H1 (cell line): ENCODE measurements around the gene EMID1. TPM values are rescaled to one million over a fixed set of nuclear protein-coding genes. Genes with fewer than 3 reads are reported as not detected.

Experiments used
- CTCF ChIA-PET: fragments of 300-600 bp; sonication (Branson Sonifier 250); formaldehyde crosslinking; loops from one replicate; lab custom pipeline; 2021; ENCODE audit not compliant: partially characterized antibody; lab: Charles Lee
- POLR2A ChIA-PET: fragments of 300-600 bp; sonication (Branson Sonifier 250); formaldehyde crosslinking; loops from one replicate; lab custom pipeline; 2021; ENCODE audit warnings: inconsistent platforms; ENCODE audit not compliant: partially characterized antibody; lab: Charles Lee
- DNase-seq, 2 experiments: peaks; one replicate each; pipeline versions ENCODE4 v3.0.0 to v3.0.0-alpha.2; 2010 to 2022; ENCODE audit warnings: low spot score in 2 of 2, low read depth in 1 of 2, mixed read lengths in 1 of 2
- FAIRE-seq: peaks from 2 replicates; lab custom pipeline; 2011; peaks lifted over from hg19 to GRCh38; lab: Jason Lieb, UNC
- H2AFZ ChIP-seq: 2 replicates; pipeline ENCODE4 v1.8.1; 2012; ENCODE audit warnings: low read length, inconsistent platforms
- H2AK5ac ChIP-seq: 2 replicates; pipeline ENCODE4 v1.6.1; 2013; ENCODE audit warnings: low read depth, low read length
- H2BK120ac ChIP-seq: replicated peaks from 2 replicates; pipeline ENCODE3; 2013; ENCODE audit warnings: low read depth, low read length, inconsistent platforms
- H2BK12ac ChIP-seq: 2 replicates; pipeline ENCODE4 v1.6.1; 2013; ENCODE audit warnings: low read depth, low read length
- H2BK15ac ChIP-seq: 2 replicates; pipeline ENCODE4 v1.6.1; 2013; ENCODE audit warnings: low read length
- H2BK20ac ChIP-seq: 2 replicates; pipeline ENCODE4 v1.6.1; 2013; ENCODE audit warnings: low read length
- H2BK5ac ChIP-seq: 2 replicates; pipeline ENCODE4 v1.6.1; 2013; ENCODE audit warnings: low read depth, low read length
- H3K14ac ChIP-seq: 2 replicates; pipeline ENCODE4 v1.6.1; 2013; ENCODE audit warnings: inconsistent platforms; ENCODE audit not compliant: insufficient read length
- H3K18ac ChIP-seq: 2 replicates; pipeline ENCODE4 v1.6.1; 2013; ENCODE audit warnings: low read length; ENCODE audit errors: extremely low read depth
- H3K23ac ChIP-seq: 2 replicates; pipeline ENCODE4 v1.6.1; 2013; ENCODE audit warnings: inconsistent platforms; ENCODE audit not compliant: insufficient read length
- H3K23me2 ChIP-seq: 2 replicates; pipeline ENCODE4 v1.6.1; 2013; ENCODE audit warnings: low read depth, low read length
- H3K27ac ChIP-seq: 2 replicates; pipeline ENCODE4 v1.6.1; 2011; ENCODE audit warnings: low read depth, low read length, inconsistent platforms
- H3K27me3 ChIP-seq, 4 experiments: replicated peaks in 1 of 4; 1 replicate in 1 of 4; 2 replicates in 3 of 4; pipeline versions ENCODE4 v1.6.1 to v1.8.1; 2011 to 2013; ENCODE audit warnings: low read length in 3 of 4, mild to moderate bottlenecking in 3 of 4, inconsistent platforms in 2 of 4, mixed read lengths in 2 of 4, moderate library complexity in 1 of 4; ENCODE audit not compliant: control insufficient read depth in 3 of 4, insufficient read depth in 3 of 4; ENCODE audit errors: extremely low read depth in 1 of 4
- H3K36me3 ChIP-seq, 4 experiments: 2 replicates each; pipeline versions ENCODE4 v1.6.1 to v1.8.1; 2011 to 2013; ENCODE audit warnings: mild to moderate bottlenecking in 4 of 4, low read length in 3 of 4, moderate library complexity in 2 of 4, control low read depth in 1 of 4, inconsistent platforms in 1 of 4; ENCODE audit not compliant: insufficient read depth in 4 of 4, control insufficient read depth in 2 of 4
- H3K4ac ChIP-seq: replicated peaks from 2 replicates; pipeline ENCODE3; 2013; ENCODE audit warnings: low read length, low read depth, mixed read lengths, inconsistent platforms; ENCODE audit not compliant: insufficient read length
- H3K4me1 ChIP-seq, 4 experiments: replicated peaks in 1 of 4; 1 replicate in 1 of 4; 2 replicates in 3 of 4; pipeline versions ENCODE4 v1.6.1 to v1.8.1; 2011 to 2013; ENCODE audit warnings: low read length in 3 of 4, inconsistent platforms in 2 of 4, mixed read lengths in 1 of 4; ENCODE audit not compliant: insufficient read depth in 4 of 4, control insufficient read depth in 3 of 4
- H3K4me2 ChIP-seq, 2 experiments: 2 replicates each; pipeline versions ENCODE4 v1.6.1 to v1.8.1; 2011 to 2013; ENCODE audit warnings: low read depth in 2 of 2, low read length in 2 of 2, control low read depth in 1 of 2, inconsistent platforms in 1 of 2, mild to moderate bottlenecking in 1 of 2; ENCODE audit not compliant: insufficient read depth in 1 of 2
- H3K4me3 ChIP-seq, 4 experiments: fragments of 200-600, 300-600 bp in 1 of 4; sonication (generic), shearing (Covaris generic), sonication (Bioruptor Twin) in 1 of 4; 2 replicates each; pipeline versions ENCODE4 v1.5.1 to v1.8.1; 2011 to 2016; ENCODE audit warnings: low read length in 4 of 4, low read depth in 3 of 4, control low read depth in 2 of 4, inconsistent platforms in 2 of 4, mild to moderate bottlenecking in 2 of 4, mixed read lengths in 1 of 4, moderate library complexity in 1 of 4; ENCODE audit not compliant: insufficient read depth in 2 of 4; ENCODE audit errors: extremely low read depth in 1 of 4
- H3K56ac ChIP-seq: replicated peaks from 2 replicates; pipeline ENCODE3; 2013; ENCODE audit warnings: low read depth, mild to moderate bottlenecking, mixed read lengths, low read length, inconsistent platforms; ENCODE audit not compliant: insufficient read length
- H3K79me1 ChIP-seq: 2 replicates; pipeline ENCODE4 v1.6.1; 2013; ENCODE audit warnings: low read depth, low read length, control low read depth
- H3K79me2 ChIP-seq, 2 experiments: 2 replicates each; pipeline versions ENCODE4 v1.6.1 to v1.8.1; 2012 to 2013; ENCODE audit warnings: low read length in 2 of 2, mild to moderate bottlenecking in 2 of 2, inconsistent platforms in 1 of 2; ENCODE audit not compliant: insufficient read depth in 2 of 2, control insufficient read depth in 1 of 2
- H3K9ac ChIP-seq, 4 experiments: replicated peaks in 1 of 4; 1 replicate in 1 of 4; 2 replicates in 3 of 4; pipeline versions ENCODE4 v1.6.1 to v1.8.1; 2011 to 2013; ENCODE audit warnings: low read depth in 3 of 4, low read length in 3 of 4, control low read depth in 2 of 4, mild to moderate bottlenecking in 2 of 4, moderate library complexity in 2 of 4, inconsistent platforms in 1 of 4; ENCODE audit errors: extremely low read depth in 1 of 4
- H3K9me3 ChIP-seq, 2 experiments: 2 replicates each; pipeline versions ENCODE4 v1.6.1 to v1.8.1; 2012 to 2013; ENCODE audit warnings: mild to moderate bottlenecking in 2 of 2, moderate library complexity in 2 of 2, control low read depth in 1 of 2, inconsistent platforms in 1 of 2, low read depth in 1 of 2, low read length in 1 of 2, mixed read lengths in 1 of 2; ENCODE audit not compliant: insufficient read depth in 2 of 2
- H4K20me1 ChIP-seq, 2 experiments: replicated peaks in 1 of 2; 2 replicates each; pipeline versions ENCODE3 to v1.8.1; 2011 to 2013; ENCODE audit warnings: inconsistent platforms in 2 of 2, low read length in 2 of 2, mild to moderate bottlenecking in 1 of 2; ENCODE audit not compliant: insufficient read depth in 2 of 2, control insufficient read depth in 1 of 2
- H4K5ac ChIP-seq: 2 replicates; pipeline ENCODE4 v1.6.1; 2013; ENCODE audit warnings: low read length, low read depth, mixed read lengths, inconsistent platforms; ENCODE audit not compliant: insufficient read length
- H4K8ac ChIP-seq: 2 replicates; pipeline ENCODE4 v1.8.0; 2013; ENCODE audit warnings: mild to moderate bottlenecking, moderate library complexity, low read length, inconsistent platforms; ENCODE audit not compliant: insufficient read depth; ENCODE audit errors: extremely low read depth
- H4K91ac ChIP-seq: replicated peaks from 2 replicates; pipeline ENCODE3; 2013; ENCODE audit warnings: low read length, mixed read lengths, inconsistent platforms; ENCODE audit not compliant: insufficient read length
- RAD21 ChIP-seq, 2 experiments: IDR thresholded peaks in 1 of 2; conservative IDR thresholded peaks in 1 of 2; 2 replicates each; pipeline ENCODE4 v1.6.1; 2011; ENCODE audit warnings: low read depth in 2 of 2, low read length in 2 of 2, improper control_type of control experiment in 1 of 2, inconsistent platforms in 1 of 2, mild to moderate bottlenecking in 1 of 2, moderate library complexity in 1 of 2
- WGBS, 2 experiments: shearing (Covaris generic) in 1 of 2; methylation state at CpG; one replicate each; pipeline versions ENCODE4 v1.1.6 to v1.1.7; 2013 to 2015; ENCODE audit warnings: low lambda C conversion rate in 2 of 2, mixed read lengths in 2 of 2, inconsistent platforms in 1 of 2, low coverage in 1 of 2, missing lambda C conversion rate in 1 of 2; ENCODE audit not compliant: insufficient replicate concordance in 2 of 2, insufficient coverage in 1 of 2, insufficient read length in 1 of 2; ENCODE audit errors: extremely low coverage in 1 of 2, missing lambda C conversion rate in 1 of 2; 5-methylcytosine and 5-hydroxymethylcytosine counted together
- polyA plus RNA-seq, 7 experiments: library from polyadenylated mRNA; depleted of rRNA in 3 of 7; stranded (reverse) in 5 of 7; unstranded in 2 of 7; fragments of >200 nt in 5 of 7; fragments of 200-250 nt in 2 of 7; gene quantifications; 1 replicate in 5 of 7; 2 replicates in 1 of 7; 4 replicates in 1 of 7; pipeline versions ENCODE4 v1.2.1 to v1.2.3, GENCODE V29; 2011 to 2013; ENCODE audit warnings: missing spikeins in 2 of 7, mixed read lengths in 2 of 7
- small RNA-seq: library from polyadenylated mRNA; stranded (forward); fragments of <200 nt; extraction: miRNeasy Mini kit (QIAGEN cat#:217004); gene quantifications from one replicate; pipeline ENCODE3, GENCODE V24; 2013; ENCODE audit not compliant: insufficient read depth
- total RNA-seq: library from RNA; stranded (reverse); fragmentation: NEBNext Ultra II Directional; extraction: Animal tissue kit (Norgen Biotek cat#: 25700); gene quantifications from 2 replicates; pipeline ENCODE4 v1.2.1, GENCODE V29; 2021

Gene EMID1
- total and polyA plus RNA-seq, 2 of the 8 experiments (the other 6 are each of a cell fraction or from before 2014, with no cell fraction given): 3.9 to 7.4 TPM

DNA sequence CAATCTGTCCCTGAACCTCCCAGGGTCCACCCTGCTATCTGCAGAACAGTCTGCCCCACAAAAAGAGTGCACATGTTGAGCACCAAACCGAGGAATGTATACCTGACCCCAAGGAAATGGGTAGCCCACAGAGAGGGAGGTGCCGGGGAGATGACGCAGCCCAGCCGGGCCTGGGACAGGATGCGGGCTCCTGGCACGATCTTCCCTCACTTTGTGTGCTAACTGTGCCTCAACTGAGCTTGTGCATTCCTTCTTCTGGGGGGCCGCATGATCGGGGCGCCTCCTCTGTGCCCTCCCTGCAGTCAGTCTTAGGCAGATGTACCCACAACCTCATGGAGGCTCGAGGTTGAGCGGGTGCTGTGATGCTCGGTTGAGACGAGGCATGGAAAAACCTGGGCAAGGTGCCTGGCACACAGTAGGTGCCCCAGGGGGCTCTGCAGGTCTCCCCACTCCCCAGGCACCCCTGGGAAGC is 103.1 kb downstream of the EMID1 start:
- POLR2A ChIA-PET: interaction anchor here (0.9 to 1.7 kb wide), 5 partner anchors 10 to 64 kb away, joined by 3 to 11 read pairs (median 4); no protein-coding TSS in a partner anchor
- Histone ChIP-seq H3K4me3 (no peak overlapping the region), H3K27me3 (peaks cover 7 to 18% (median 10%) of the 10 kb centered on the region in 4 experiments), H3K27ac (no peak overlapping the region), H2AFZ (no peak overlapping the region), H3K36me3 (peaks cover 0 to 6% (median 0%) of the 10 kb centered on the region in 4 experiments; a peak in 1 of 8 replicates), H2BK120ac (no peak overlapping the region), H3K23me2 (peaks cover 6% of the 10 kb centered on the region; the same call in 1 of the 2 replicates), H2BK5ac (peak overlapping the region; percentile 52; the same call in 1 of the 2 replicates), H3K9ac (no peak overlapping the region), H4K91ac (no peak overlapping the region), H3K9me3 (peaks cover 3 to 6% of the 10 kb centered on the region in 2 experiments; a peak in 3 of 4 replicates), H2AK5ac (peak overlapping the region; percentile 75; the same call in 1 of the 2 replicates), H3K23ac (no peak overlapping the region), H3K4me2 (no peak overlapping the region; a peak in 1 of 4 replicates), H3K4me1 (peaks cover 0 to 18% (median 7%) of the 10 kb centered on the region in 4 experiments; a peak in 5 of 7 replicates), H3K14ac (no peak overlapping the region)
- FAIRE-seq: no peak
- no peak for TF ChIP-seq RAD21 (IDR thresholded peaks at IDR 0.05 in 1 of 2, conservative IDR thresholded peaks at IDR 0.05 in 1 of 2; ENCODE audit: low read depth in 2 of 2, low read length in 2 of 2)
- TF ChIP-seq, all 59 proteins: peak for 0
- no peaks in the 10 kb centered on the region for H3K79me1 ChIP-seq
- H4K5ac ChIP-seq: no peak overlapping the region
- peaks cover 3 to 11% of the 10 kb centered on the region in 2 experiments for H4K20me1 ChIP-seq
- H3K56ac ChIP-seq: no peak overlapping the region
- H2BK20ac ChIP-seq: no peak overlapping the region
- H3K4ac ChIP-seq: no peak overlapping the region
- peak in 1 of 2 experiments; percentile 51 for DNase-seq
- 88% methylated on average over 11 of the region's 13 CpGs; no CpG with 5 or more reads in 1 of the 2 experiments for WGBS, 2 experiments
- no peaks in the 10 kb centered on the region for H3K79me2 ChIP-seq
- CTCF ChIA-PET: interaction anchor here (0.6 to 0.7 kb wide), 2 partner anchors 15 to 20 kb away, joined by 3 read pairs; no protein-coding TSS in a partner anchor
- H2BK12ac ChIP-seq: peak overlapping the region; percentile 50; the same call in 1 of the 2 replicates
- H4K8ac ChIP-seq: no peak overlapping the region
- H2BK15ac ChIP-seq: no peak overlapping the region
- H3K18ac ChIP-seq: no peak overlapping the region; the same call in 1 of the 2 replicates

Small RNA genes lying within 50 kb of the gene (small RNA-seq; reads per million reads assigned to genes)
- not detected for gene RNU6-1219P

Other genes starting within 250 kb of the EMID1 start
- gene C22orf31, start 144.1 kb upstream of the EMID1 start, total RNA-seq: not detected in 2 replicates
- not detected in 2 replicates for gene C22orf31, start 144.1 kb upstream of the EMID1 start, polyA plus RNA-seq (2011; rRNA removed)
- 3.2 TPM in 2 replicates for gene KREMEN1, start 132.9 kb upstream of the EMID1 start, total RNA-seq
- gene KREMEN1, start 132.9 kb upstream of the EMID1 start, polyA plus RNA-seq (2011; rRNA removed): 2.1 and 5.9 TPM in 2 replicates
- gene RHBDD3, start 62.1 kb downstream of the EMID1 start, total RNA-seq: 72.1 and 75.7 TPM in 2 replicates
- gene RHBDD3, start 62.1 kb downstream of the EMID1 start, polyA plus RNA-seq (2011; rRNA removed): 117 and 171 TPM in 2 replicates
- 385 and 387 TPM in 2 replicates for gene EWSR1, start 62.4 kb downstream of the EMID1 start, total RNA-seq
- 646 and 930 TPM in 2 replicates for gene EWSR1, start 62.4 kb downstream of the EMID1 start, polyA plus RNA-seq (2011; rRNA removed)
- gene GAS2L1, start 100.8 kb downstream of the EMID1 start, total RNA-seq: 9.7 and 10.1 TPM in 2 replicates
- 3.6 and 6.8 TPM in 2 replicates for gene GAS2L1, start 100.8 kb downstream of the EMID1 start, polyA plus RNA-seq (2011; rRNA removed)
- gene RASL10A, start 109.8 kb downstream of the EMID1 start, total RNA-seq: 1.4 and 1.5 TPM in 2 replicates
- 1.1 and 1.6 TPM in 2 replicates for gene RASL10A, start 109.8 kb downstream of the EMID1 start, polyA plus RNA-seq (2011; rRNA removed)
- gene AP1B1, start 182.7 kb downstream of the EMID1 start, total RNA-seq: 63.5 and 64.2 TPM in 2 replicates
- 86.8 and 137 TPM in 2 replicates for gene AP1B1, start 182.7 kb downstream of the EMID1 start, polyA plus RNA-seq (2011; rRNA removed)
- not detected in 2 replicates for gene RFPL1, start 232.7 kb downstream of the EMID1 start, total RNA-seq
- not detected in 2 replicates for gene RFPL1, start 232.7 kb downstream of the EMID1 start, polyA plus RNA-seq (2011; rRNA removed)